ENCODE data around the gene ARHGAP6.
"Not testable (repeated sequence)": the region's sequence is repeated elsewhere in the genome, so short reads cannot be mapped to it uniquely, and the experiment has no call there.

ARHGAP6 gene

GRCh38 chrX:11579636-11580600 lies 85.8 kb downstream of the ARHGAP6 start:
- no peak for DNase-seq (ENCODE audit: low read depth, low spot score)

GRCh38 chrX:11578301-11578700 lies 87.4 kb downstream of the ARHGAP6 start:
- DNase-seq (ENCODE audit: low read depth, low spot score), result not testable (repeated sequence)

GRCh38 chrX:11577603-11578002 lies 88.1 kb downstream of the ARHGAP6 start:
- no peak for DNase-seq (ENCODE audit: low read depth, low spot score)

- no peak for DNase-seq (ENCODE audit: low read depth, low spot score)
Measured at GRCh38 chrX:11575332-11575731, 90.4 kb downstream of the ARHGAP6 start.

- DNase-seq (ENCODE audit: low read depth, low spot score), result peak; percentile 23
Measured at GRCh38 chrX:11567528-11568220, 98.0 kb downstream of the ARHGAP6 start.

- DNase-seq (ENCODE audit: low read depth, low spot score), result no peak
Measured at GRCh38 chrX:11566789-11567188, 98.9 kb downstream of the ARHGAP6 start.

GRCh38 chrX:11566173-11566572 lies 99.5 kb downstream of the ARHGAP6 start:
- DNase-seq (ENCODE audit: low read depth, low spot score), result no peak

- no peak for DNase-seq (ENCODE audit: low read depth, low spot score)
Measured at GRCh38 chrX:11564546-11564945, 101.2 kb downstream of the ARHGAP6 start.

GRCh38 chrX:11562570-11562969 lies 103.2 kb downstream of the ARHGAP6 start:
- no peak for DNase-seq (ENCODE audit: low read depth, low spot score)

GRCh38 chrX:11558972-11559371 lies 106.7 kb downstream of the ARHGAP6 start:
- DNase-seq (ENCODE audit: low read depth, low spot score), result peak; percentile 48

GRCh38 chrX:11557120-11557519 lies 108.6 kb downstream of the ARHGAP6 start:
- no peak for DNase-seq (ENCODE audit: low read depth, low spot score)

GRCh38 chrX:11555759-11556158 lies 110.0 kb downstream of the ARHGAP6 start:
- no peak for DNase-seq (ENCODE audit: low read depth, low spot score)

- DNase-seq (ENCODE audit: low read depth, low spot score), result no peak
Measured at GRCh38 chrX:11553594-11553993, 112.1 kb downstream of the ARHGAP6 start.

GRCh38 chrX:11551151-11551550 lies 114.6 kb downstream of the ARHGAP6 start:
- DNase-seq (ENCODE audit: low read depth, low spot score), result no peak

- DNase-seq (ENCODE audit: low read depth, low spot score), result no peak
Measured at GRCh38 chrX:11546917-11547316, 118.8 kb downstream of the ARHGAP6 start.

- DNase-seq (ENCODE audit: low read depth, low spot score), result no peak
Measured at GRCh38 chrX:11543249-11543648, 122.5 kb downstream of the ARHGAP6 start.

GRCh38 chrX:11541510-11541909 lies 124.2 kb downstream of the ARHGAP6 start:
- DNase-seq (ENCODE audit: low read depth, low spot score), result no peak

- DNase-seq (ENCODE audit: low read depth, low spot score), result no peak
Measured at GRCh38 chrX:11540532-11541377, 125.0 kb downstream of the ARHGAP6 start.

GRCh38 chrX:11537141-11537540 lies 128.6 kb downstream of the ARHGAP6 start:
- DNase-seq (ENCODE audit: low read depth, low spot score), result no peak

- no peak for DNase-seq (ENCODE audit: low read depth, low spot score)
Measured at GRCh38 chrX:11535156-11535919, 130.4 kb downstream of the ARHGAP6 start.

GRCh38 chrX:11533199-11533651 lies 132.5 kb downstream of the ARHGAP6 start:
- no peak for DNase-seq (ENCODE audit: low read depth, low spot score)
